Activated gamma-delta T cell treated with anti-CD3 and anti-CD28 coated beads, Interleukin-2, amount 50 U/mL, for 16 hours (primary cell): ENCODE results near the gene FIGNL2.

ENCODE experiments used
- DNase-seq: peaks from one replicate; pipeline ENCODE4 v3.0.0-alpha.2; 2020; ENCODE audit warnings: low read depth

Gene FIGNL2

DNA sequence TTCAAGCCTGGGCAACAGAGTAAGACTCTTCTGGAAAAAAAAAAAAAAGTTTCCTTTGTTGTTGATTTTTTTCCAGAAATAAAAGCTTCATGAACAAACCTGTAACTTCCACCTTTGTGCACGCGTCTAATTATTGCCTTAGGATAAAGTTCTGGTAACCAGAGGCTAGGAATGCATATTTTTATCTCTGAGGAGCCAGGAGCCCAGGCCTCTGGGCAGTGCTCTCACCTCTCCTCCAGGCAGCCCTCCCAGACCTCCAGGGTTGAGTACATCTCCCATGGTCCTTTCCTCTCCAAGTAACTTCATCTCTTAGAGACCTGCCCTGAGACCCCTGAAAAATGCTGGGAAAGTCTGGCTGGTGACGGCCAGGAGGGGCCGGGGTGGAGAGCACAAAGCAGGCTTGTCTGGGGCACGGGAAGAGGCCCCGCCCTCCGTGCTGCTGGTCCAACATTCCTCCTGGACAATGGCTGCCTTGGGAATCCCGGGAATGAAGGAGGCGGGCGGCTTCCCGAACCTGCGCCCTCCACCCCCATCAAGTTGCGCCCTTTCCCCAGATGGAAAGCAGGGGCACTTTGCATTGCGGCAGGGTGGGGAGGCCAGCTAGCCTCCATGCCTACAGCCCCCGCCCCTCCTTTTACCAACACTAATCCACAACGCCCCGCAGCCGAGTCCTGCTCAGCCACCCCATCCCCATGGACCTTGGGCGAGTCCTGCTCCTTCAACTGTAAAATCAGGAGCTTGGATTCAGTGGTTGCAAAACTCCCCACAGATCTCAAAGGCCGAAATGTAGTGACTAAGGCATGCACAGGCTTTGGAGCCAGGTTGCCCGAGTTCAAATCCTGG is 7.3 kb upstream of the FIGNL2 start:
- no peak for DNase-seq

DNA sequence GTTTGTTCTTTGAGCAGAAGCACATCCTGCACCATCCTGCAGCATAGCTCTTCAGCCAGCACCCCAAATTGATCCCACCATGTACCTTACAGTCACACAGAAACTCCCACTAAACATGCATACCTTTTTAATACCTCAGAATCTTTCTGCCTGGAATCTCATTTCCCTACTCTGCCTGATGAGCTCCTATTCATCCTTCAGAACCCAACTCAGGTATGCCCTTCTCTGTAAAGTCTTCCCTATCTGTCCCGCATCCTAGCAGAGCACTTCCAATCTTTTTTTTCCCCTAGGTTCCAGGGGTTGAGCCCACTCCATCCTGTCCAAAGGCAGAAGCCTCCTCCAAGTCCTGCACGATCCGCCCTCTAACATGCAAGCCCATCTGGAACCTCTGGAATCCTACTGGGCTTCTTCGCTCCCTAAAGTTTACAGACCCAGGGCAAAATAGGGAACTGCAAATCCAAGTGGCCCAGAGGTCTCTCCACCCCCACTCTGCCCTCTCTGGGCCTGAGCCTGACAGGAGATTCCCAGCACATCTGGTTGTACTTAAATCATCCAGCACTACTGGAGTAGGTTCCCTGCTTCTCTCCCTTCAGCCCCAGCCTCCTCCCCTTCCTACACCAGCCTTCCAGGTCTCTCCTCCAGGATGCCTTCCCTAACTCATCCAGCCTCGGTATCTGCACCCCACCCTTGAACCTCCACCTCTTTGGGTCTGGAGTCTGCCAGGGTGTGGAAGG is 4.1 kb upstream of the FIGNL2 start:
- no peak for DNase-seq

DNA sequence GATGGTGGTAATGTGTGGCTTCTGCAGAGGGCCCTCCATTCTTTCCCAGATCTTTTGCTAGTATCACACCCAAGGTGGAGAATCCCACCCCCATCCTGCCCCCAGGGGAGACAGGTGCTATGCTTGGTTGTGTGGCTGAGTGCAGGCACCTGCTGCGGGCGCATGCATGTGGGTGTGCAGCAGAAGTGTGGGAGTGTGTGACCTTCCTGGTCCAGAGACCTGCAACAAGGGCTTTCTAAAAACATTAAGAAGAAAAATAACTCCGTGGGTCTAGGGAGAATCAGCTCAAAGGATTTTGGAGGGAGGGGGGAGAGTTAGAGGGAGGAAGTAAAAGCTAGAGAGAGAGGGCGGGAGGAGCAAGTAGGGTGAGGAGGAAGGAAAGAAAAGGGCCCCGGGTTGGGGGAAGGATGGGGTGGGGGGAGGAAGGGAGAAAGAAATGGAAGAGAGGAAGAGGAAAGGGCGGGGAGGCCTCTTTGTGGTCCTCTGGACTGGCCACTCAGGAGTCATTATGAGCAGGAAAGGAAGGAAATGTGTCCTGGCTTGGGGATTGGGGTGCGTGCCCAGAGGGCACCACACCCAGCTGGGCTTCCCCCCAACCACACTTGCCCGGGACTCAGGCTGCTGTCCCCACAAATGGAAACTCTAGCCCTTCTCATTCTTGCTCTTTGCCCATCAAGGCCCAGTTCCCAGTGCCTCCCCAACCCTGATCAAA is 3.1 kb upstream of the FIGNL2 start:
- no peak for DNase-seq

DNA sequence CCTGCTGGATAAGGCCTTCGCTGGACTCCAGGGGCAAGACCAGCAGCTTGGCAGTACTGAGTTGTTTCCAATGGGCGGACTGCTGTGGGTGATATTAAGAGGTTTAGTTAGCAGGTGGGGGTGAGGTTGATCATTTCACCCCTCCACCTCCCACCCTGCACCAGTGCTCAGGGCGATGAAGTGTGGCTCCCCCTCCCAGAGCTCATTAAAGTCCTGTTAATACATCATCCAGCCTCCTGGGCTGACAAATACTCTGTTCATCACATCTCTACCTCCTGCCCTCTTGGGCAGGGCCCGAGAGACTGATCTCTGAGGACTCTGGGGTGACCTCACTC is 2.4 kb upstream of the FIGNL2 start:
- DNase-seq = no peak

DNA sequence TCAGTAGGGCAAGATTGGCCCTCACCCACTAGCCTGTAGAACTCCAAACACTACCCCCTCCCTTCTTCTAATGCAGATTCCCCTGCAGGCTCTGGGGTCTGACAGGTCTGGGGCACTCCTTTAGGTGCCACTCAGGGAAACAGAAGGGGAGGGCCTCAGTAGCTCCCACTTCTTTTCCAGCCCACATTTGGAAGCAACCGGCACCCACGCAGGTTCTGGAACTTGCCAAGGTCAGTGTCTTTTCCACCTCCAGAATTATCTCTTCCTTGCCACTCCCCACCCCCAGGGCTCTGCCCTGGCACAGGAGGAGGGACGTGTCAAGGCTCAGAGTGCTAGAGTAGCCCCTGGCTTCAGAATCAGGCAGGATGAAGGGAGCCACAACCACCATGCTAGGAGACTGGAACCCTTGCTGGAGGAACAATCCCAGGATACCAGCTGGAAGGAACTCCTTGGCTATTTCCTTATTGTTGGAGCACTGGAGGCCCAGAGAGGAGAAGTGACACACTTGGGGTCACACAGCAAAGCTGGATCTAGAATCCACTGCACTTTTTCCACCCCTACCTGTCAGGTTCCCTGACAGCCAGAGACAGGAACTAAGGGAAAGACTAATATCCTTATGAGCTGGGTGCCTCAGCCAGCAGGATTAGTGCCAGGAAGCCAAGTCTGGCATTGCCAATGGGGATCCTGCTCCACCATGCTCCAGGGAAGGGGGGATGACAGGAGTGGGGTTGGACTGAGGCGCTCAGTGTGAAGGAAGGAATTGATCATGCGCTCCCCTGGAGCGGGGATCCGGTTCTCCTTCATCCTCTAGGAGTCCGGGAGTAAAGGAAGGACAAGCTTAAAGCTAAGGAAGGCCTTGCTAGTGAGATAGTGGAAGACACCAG is 1.8 kb upstream of the FIGNL2 start:
- no peak for DNase-seq

DNA sequence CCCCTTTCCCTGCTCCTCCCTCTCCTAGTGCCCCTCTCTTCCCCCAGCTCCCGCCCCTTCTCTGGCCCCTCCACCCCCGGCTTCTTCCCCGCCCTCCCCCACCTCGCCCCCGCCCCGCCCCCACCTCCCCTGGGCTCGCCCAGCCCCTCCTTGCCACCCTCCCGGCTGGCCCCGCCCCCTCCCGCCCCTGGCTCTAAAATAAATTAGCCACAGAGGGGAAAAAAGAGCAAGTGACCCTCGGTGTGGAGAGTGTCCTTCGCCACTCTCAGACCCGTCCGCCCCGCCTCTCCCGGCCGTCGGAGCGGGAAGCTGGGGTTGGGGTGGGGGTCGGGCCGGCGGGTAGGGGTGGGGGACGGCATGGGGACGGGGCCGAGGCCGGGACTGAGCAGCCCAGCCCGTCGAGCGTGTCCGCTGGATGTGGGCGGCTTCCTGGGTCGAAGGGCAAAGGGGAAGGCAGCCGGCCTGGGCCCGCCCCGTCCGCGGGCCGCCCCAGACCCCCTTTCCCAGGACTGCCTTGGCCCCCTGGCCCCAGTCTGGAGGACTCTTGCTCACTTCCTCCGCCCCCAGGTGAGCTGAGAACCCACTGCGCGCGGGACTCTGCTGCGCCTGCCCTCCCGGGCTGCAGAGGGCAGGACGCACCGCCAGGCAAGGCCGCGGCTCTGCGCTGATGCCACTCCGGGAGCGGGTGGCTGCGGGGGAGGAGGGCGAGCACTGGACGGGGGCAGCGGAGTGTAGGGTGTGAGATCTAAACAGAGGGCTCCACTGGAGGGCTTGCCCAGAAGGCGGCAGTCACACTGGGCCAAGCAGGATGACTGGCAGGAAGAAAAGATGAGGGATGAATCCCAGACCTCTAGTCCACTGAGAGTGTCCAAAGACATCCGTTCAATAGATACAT is 570 bp upstream of the FIGNL2 start:
- no peak for DNase-seq

DNA sequence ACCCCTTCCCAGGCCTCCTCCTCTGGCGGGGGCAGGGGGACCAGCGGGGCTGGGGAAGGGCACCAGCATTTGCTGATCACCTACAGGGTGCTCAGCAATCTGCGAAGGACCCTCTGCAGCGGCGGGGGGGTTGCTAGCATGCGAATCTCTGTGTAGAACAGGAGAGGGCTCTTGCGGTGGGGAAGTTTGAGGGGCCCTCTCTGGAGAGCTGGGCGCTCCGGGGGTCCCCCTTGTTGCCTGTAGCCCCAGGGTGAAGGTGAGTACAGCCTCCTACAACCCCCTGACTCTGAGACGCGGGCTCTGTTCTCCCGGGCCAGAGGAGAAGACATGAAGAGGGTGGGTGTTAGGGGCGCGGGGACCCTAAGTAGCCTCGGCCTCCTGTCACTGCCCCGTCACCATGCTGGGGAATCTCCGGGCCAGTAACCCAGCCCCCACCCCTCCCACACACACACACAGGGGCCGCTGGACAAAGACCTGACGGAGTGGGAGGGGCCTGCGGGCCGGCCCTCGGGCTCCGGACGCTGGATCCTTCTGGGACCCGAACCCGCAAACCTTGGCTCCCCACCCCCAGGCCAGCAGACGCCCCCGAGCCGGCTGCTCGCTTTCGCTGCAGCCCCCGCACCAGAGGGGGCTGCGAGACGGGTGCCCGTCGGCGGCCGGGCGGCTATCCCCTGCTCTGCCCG is 734 bp downstream of the FIGNL2 start:
- DNase-seq = no peak

DNA sequence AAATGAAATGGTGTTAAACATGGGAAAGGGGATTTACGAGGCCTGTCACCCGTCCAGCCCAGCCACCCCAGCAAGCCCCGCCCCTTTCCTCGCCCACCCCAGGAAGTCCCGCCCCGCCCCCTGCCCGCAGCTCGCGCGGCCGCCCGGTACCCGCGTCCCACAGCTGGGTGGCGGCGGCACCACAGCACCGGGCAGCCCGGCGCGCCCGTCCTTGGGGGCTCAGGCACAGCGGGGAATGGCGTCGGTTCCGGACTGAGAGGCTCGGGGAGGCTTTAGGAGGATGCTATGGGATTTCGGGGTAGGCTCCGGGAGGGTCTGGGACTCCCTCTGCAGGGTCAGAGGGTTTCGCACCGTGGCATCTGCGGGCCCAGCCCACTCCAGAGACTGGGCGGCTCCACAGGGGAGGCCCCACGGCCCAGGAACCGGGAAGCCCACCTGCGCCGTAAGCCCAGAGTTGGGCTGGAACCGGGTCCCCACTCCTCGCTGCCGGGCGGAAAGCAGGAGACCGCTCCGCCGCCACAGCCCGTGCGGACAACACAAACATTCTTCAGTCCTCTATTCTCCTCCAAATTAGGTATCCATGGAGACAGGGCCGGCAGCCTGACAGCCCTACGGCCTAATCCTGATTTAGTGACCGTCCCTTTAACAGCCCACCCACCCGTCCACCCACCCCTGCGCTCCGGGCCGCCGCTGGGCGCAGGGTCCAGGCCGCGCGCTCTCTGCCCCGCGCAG is 1.4 kb downstream of the FIGNL2 start:
- DNase-seq = no peak

DNA sequence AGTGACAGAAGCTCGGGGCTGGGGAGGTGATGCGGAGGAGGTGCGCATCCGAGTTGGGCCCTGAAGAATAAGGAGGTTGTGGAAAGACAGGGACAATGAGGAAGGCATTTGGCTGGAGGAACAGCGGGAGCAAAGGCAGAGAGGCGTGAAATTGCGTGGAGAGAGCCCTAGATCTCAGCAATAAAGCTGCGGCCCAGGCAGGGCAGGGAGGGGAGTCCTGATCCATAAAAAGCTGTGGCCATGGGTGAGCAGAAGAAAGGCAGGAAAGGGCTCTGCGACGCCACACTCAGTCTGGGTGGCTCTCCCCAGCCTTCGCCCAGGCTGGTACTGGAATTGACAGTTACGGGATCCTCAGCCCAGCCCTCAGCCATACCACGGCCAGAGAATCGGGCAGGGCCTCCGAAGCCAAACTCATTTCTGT is 2.2 kb downstream of the FIGNL2 start:
- DNase-seq = no peak

DNA sequence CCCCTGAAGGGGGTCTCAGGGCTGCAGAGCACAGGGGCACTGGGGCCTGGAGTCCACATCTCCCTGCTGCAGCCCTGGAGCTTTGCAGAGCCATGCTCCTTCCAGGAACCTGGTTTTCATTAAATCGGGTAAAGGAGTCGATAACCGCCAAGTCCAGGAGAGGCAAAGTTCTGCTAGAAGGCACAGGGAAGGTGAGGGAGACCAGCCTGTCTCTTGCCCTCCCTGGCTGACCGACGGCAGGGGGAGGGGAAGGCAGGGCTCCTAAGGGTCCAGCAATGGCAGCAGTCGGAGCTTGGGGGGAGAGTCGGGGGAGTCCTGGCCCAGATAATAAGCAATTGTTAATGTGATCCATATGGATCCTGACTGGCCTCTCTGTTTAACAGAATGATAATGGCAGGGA is 3.0 kb downstream of the FIGNL2 start:
- no peak for DNase-seq

DNA sequence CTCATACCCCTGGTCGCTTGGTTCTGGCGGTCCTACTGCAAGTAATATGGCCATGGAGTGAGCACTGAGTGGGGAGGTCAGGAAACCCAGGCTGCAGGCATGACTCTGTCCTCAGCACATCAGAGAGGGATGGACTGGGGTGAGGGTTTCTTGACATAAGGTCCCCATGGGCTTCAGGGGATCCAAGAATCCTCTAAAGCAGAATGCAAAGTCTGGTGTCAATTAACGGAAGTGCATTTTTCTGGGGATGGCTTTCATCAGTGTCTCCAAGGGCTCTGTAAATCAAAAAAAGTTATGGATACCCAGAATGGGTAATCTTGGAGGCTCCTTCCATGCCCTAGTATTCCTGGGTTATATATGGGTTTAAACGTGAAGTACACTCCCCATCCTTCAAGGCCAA is 3.7 kb downstream of the FIGNL2 start:
- DNase-seq = no peak

DNA sequence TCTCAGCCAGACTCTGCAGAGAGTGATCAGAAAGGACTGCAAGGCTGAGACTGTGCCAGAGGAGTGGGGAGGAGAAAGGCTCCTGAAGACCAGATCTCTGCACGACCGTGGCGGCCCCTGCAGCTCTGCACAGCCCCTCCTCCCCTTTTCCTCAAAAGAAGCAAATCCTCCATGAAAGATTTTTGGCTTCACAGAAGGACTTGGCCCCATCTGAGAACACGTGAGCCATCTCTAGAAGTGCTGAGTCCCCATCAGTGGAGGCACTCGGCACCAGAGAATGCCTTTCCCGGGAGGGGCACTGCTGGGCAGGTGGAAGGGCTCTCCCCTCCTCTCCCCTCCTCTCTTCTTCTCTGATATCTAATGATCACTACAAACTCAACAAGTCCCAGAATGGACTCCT is 6.8 kb downstream of the FIGNL2 start:
- no peak for DNase-seq

DNA sequence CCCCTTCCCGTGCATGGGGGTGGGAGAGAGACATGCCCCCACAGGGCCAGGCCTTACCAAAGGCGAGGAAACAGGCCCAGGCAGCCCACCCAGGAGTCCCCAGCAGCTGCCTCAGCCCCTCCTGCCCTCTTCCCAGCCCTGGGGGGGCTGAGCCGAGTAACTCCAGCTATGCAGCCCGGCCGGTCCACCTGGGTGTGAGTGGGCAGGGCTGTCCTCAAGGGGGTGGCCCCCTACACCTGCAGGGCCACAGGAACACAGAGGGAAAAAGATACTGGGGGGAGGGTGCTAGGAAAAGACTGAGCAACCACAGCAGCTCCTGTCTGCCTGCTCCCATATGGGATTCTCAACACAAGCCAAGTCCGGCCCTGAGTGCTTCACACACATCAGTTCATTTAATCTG is 7.6 kb downstream of the FIGNL2 start:
- DNase-seq = no peak

DNA sequence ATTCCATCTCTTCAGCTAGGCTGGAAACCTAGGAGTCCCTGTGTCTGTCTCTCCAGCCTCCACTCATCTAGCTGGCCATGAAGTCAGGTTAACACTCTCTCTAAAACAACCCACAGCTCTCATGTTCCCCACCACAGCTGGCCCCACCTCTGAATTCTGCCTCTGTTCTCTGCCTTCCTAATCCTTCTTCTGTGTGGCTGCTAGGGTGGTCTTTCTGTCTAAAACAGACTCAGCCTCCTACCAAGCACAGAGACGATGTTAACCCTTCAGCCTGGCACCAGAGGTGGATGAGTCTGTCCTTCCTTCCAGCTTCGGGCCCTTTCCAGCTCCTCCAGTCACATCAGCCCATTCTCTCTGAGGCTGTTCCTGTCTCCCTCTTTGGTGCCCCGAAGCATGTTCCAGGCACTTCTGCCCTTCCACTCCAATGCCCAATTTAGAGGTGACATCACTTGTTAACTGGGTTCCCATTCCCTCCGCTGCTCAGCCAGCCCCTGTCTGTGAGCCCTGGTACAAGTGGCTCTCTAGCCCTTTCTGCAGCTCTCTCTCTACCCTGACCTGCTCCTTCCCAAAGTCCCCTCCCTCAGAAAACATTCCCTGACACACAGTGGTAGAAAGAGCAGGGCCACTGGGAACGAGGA is 9.1 kb downstream of the FIGNL2 start:
- DNase-seq = no peak

DNA sequence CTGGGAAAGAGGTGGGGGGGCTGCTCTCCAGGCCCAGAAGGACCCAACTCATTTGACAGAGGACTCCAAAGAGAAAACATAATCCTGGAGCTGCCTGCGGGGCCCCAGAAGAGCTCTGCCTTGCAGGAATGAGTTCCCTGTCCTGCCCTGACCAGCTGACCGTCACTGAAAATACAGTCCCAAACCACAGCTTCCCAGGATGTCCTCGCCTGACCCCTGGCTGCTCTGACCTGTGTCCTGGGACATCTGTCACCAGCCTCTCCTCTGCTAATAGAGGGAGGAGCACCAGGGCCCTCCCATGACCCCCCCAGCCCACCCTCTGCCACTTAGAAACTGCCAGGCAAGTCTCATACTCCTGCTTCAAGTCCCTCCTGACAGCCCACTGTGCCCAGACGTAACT is 9.8 kb downstream of the FIGNL2 start:
- no peak for DNase-seq

DNA sequence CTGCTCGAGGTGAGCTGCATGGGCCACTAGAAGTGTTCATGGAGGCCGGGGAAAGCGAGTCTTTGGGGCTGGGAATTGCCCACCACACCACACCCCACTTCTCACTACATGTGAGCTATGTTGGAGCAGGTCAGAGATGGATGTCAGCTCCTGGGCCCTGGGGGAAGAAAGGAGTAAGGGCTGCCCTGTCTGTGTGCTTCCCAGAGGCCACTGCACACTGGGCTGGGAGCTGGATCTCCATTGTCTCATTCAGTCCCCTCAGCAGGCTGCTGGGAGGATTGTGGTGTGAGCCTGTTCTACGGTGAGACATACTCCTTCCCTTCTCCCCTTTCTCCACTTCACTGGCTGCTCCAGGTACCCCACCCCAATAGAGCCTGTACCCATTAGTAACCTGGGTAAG is 10.5 kb downstream of the FIGNL2 start:
- DNase-seq = no peak

DNA sequence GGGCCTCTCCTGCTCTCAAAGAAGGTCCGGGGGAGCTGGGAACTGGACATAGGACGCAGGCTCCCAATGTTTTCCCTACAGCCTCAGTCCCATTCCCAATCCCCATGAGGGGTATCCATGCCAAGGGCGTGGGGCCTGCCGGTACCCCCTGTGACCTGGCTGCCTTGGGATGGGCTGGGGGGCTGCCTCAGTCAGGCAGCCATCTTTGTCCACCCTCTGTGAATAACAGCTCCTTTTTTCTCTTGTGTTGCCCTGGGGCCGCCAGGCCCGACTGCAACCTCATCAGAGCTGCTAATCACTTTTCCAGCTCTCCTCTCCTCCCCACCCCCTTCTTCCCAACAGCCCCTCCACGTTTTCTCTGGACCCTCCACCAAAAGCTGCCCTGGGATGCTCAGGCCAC is 11.2 kb downstream of the FIGNL2 start:
- DNase-seq = no peak

DNA sequence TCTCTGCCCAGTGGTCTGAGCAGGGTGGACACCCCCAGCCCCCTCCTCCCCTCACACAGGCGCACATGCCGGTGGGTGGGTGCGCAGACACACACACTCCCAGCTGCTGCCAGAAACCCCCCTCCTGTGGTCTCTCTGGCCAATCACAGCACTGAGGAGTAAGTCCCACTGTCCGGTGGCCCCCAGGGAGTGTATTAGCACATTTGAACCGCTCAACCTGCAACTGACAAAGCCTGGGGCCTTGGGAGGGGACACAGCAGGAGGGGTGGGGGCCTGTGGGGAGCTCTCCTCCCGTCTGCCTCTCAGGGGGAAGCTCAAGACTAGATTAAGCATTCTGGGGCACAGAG is 11.7 kb downstream of the FIGNL2 start:
- no peak for DNase-seq

DNA sequence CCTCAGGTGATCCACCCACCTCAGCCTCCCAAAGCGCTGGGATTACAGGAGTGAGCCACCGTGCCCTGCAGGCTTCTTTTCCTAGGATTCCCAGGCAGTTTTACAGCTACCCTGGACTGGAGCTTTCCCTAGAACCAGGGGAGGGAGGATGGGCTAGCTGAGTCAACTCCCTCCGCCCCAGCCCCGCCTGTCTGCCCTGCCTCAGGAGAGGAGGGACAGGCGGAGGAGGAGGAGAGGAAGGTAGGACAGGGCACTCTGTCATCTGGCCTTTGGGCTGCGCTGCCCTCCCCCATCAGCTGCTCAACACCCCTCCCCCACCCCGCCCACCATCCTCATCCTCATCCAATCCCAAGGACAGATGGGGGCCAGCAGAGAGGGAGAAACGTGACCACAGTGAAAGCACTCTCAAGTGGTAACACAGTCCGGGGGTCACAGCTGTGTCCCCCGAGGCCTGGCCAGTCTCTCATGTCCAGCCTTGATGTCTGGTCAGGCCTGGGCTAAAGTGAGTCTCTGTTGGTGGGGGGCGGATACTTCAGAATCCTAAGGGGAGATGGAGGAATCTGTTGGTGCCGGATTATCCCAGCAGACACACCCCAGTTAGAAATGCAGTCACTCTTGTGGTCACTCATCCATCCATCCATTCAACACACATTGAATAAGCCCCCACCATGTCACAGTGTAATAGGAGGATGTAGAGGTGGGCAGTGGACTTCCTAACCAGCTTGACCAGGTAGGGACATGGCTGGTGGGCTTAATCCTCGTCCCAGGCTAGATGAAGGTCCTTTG is 12.3 kb downstream of the FIGNL2 start:
- DNase-seq = no peak
